HepG2 (cell line): Measurements from ENCODE around the gene AKAP9. TPM values are rescaled to one million over a fixed set of nuclear protein-coding genes. Genes with fewer than 3 reads are reported as not detected.

ENCODE experiments used
- ATAC-seq: fragments of 200-7000 bp; cut with Tn5 transposase; 3 replicates; pipeline ENCODE4 v1.9.1; 2020; ENCODE audit warnings: mild to moderate bottlenecking, moderate library complexity
- BruUV-seq: library from RNA; stranded (reverse); fragments of 400-500 nt; replicated peaks from 2 replicates; lab custom pipeline; 2021; lab: Mats Ljungman, UMichigan
- CTCF ChIA-PET: fragments of 300-600 bp; formaldehyde crosslinking; extraction: SDS; loops from one replicate; lab custom pipeline; 2021; ENCODE audit warnings: low total read pairs, inconsistent platforms, low intra/inter-chr PET ratio; lab: Yijun Ruan, JAX
- POLR2A ChIA-PET: fragments of 350-600 bp; sonication (Branson Sonifier 250); formaldehyde crosslinking; loops from one replicate; lab custom pipeline; 2020; ENCODE audit warnings: antibody characterized with exemption, inconsistent platforms; lab: Yijun Ruan, JAX
- DNase-seq: peaks from one replicate; pipeline ENCODE4 v3.0.0-alpha.2; 2015; ENCODE audit warnings: low spot score
- FAIRE-seq: peaks from 3 replicates; lab custom pipeline; 2011; peaks lifted over from hg19 to GRCh38; lab: Jason Lieb, UNC
- H2AFZ ChIP-seq: one replicate; pipeline ENCODE4 v1.6.1; 2011; ENCODE audit warnings: low read length, inconsistent platforms
- H3K27ac ChIP-seq: fragments of 300-600 bp; 3 replicates; pipeline ENCODE4 v1.8.0; 2011; ENCODE audit warnings: mixed run types, mild to moderate bottlenecking, mixed read lengths, low read length, inconsistent platforms; ENCODE audit not compliant: insufficient read depth; ENCODE audit errors: extremely low read length
- H3K27me3 ChIP-seq, 2 experiments: fragments of 200-600 bp in 1 of 2; 2 replicates in 1 of 2; 3 replicates in 1 of 2; pipeline versions ENCODE4 v1.6.0 to v1.8.0; 2011; ENCODE audit warnings: low read length in 2 of 2, mild to moderate bottlenecking in 2 of 2, moderate library complexity in 2 of 2, inconsistent platforms in 1 of 2; ENCODE audit not compliant: insufficient read depth in 2 of 2, control insufficient read depth in 1 of 2
- H3K36me3 ChIP-seq, 2 experiments: fragments of 200-600 bp in 1 of 2; replicated peaks in 1 of 2; 2 replicates in 1 of 2; 3 replicates in 1 of 2; pipeline versions ENCODE4 v1.5.1 to v1.8.0; 2011; ENCODE audit warnings: low read length in 2 of 2, inconsistent platforms in 1 of 2; ENCODE audit not compliant: insufficient read depth in 2 of 2, control insufficient read depth in 1 of 2
- H3K4me1 ChIP-seq: 2 replicates; pipeline ENCODE4 v1.5.1; 2012; ENCODE audit warnings: low read length, inconsistent platforms; ENCODE audit not compliant: insufficient read depth
- H3K4me2 ChIP-seq: 2 replicates; pipeline ENCODE4 v1.6.0; 2011; ENCODE audit warnings: low read depth, low read length, inconsistent platforms
- H3K4me3 ChIP-seq, 3 experiments: fragments of 200-600 bp in 1 of 3; sonication (generic), shearing (Covaris generic) in 1 of 3; replicated peaks in 1 of 3; 2 replicates each; pipeline ENCODE4 v1.5.1; 2011 to 2016; ENCODE audit warnings: low read length in 3 of 3, inconsistent platforms in 2 of 3, low read depth in 2 of 3, mild to moderate bottlenecking in 2 of 3, control low read depth in 1 of 3, mixed read lengths in 1 of 3; ENCODE audit not compliant: insufficient read depth in 1 of 3
- H3K79me2 ChIP-seq: one replicate; pipeline ENCODE4 v1.6.1; 2011; ENCODE audit warnings: low read length, inconsistent platforms; ENCODE audit not compliant: insufficient read depth
- H3K9ac ChIP-seq: 2 replicates; pipeline ENCODE4 v1.6.0; 2011; ENCODE audit warnings: mild to moderate bottlenecking, low read depth, low read length, inconsistent platforms; ENCODE audit not compliant: insufficient read depth
- H3K9me3 ChIP-seq: 2 replicates; pipeline ENCODE4 v1.5.1; 2012; ENCODE audit warnings: mild to moderate bottlenecking, low read length
- H4K20me1 ChIP-seq: 2 replicates; pipeline ENCODE4 v1.6.0; 2011; ENCODE audit warnings: inconsistent platforms, mild to moderate bottlenecking, low read length, moderate library complexity; ENCODE audit not compliant: insufficient read depth
- GATAD2A ChIP-seq: IDR thresholded peaks from 2 replicates; pipeline ENCODE4 v1.6.1; 2016
- JUN ChIP-seq: sonication (generic); formaldehyde crosslinking; IDR thresholded peaks from 2 replicates; pipeline ENCODE4 v1.4.0; 2020; ENCODE audit warnings: mild to moderate bottlenecking, missing genetic modification reagents
- NCOA2 ChIP-seq: sonication (generic); formaldehyde crosslinking; IDR thresholded peaks from 2 replicates; pipeline ENCODE4 v1.8.0; 2022; ENCODE audit warnings: inconsistent platforms
- NR0B2 ChIP-seq: sonication (generic); formaldehyde crosslinking; IDR thresholded peaks from 2 replicates; pipeline ENCODE4 v1.4.0; 2020; ENCODE audit warnings: mild to moderate bottlenecking, missing genetic modification reagents
- PHF5A ChIP-seq: IDR thresholded peaks from one replicate; pipeline ENCODE4 v1.6.1; 2018; ENCODE audit warnings: low read depth, missing genetic modification reagents; ENCODE audit not compliant: unreplicated experiment
- RNF2 ChIP-seq: fragments of 450-650 bp; conservative IDR thresholded peaks from 2 replicates; pipeline ENCODE4 v1.6.1; 2016; ENCODE audit warnings: low read depth
- TMF1 ChIP-seq: sonication (generic); formaldehyde crosslinking; IDR thresholded peaks from 2 replicates; pipeline ENCODE4 v1.8.1; 2022; ENCODE audit warnings: low read depth, missing genetic modification reagents
- TOE1 ChIP-seq: sonication (generic); formaldehyde crosslinking; IDR thresholded peaks from 2 replicates; pipeline ENCODE4 v1.4.0; 2020; ENCODE audit warnings: mild to moderate bottlenecking, missing genetic modification reagents
- ZBTB20 ChIP-seq: sonication (generic); formaldehyde crosslinking; IDR thresholded peaks from 2 replicates; pipeline ENCODE4 v1.8.1; 2023; ENCODE audit warnings: missing genetic modification reagents, low read depth, mild to moderate bottlenecking, borderline replicate concordance
- ZBTB21 ChIP-seq: sonication (generic); formaldehyde crosslinking; IDR thresholded peaks from 2 replicates; pipeline ENCODE4 v1.4.0; 2020; ENCODE audit warnings: missing genetic modification reagents
- ZC3H4 ChIP-seq: sonication (generic); formaldehyde crosslinking; IDR thresholded peaks from 2 replicates; pipeline ENCODE4 v1.4.0; 2020; ENCODE audit warnings: missing genetic modification reagents, borderline replicate concordance
- ZIK1 ChIP-seq: sonication (generic); formaldehyde crosslinking; IDR thresholded peaks from 2 replicates; pipeline ENCODE4 v1.5.0; 2020; ENCODE audit warnings: mild to moderate bottlenecking, low read depth, missing genetic modification reagents, borderline replicate concordance
- ZNF382 ChIP-seq: sonication (generic); formaldehyde crosslinking; IDR thresholded peaks from 2 replicates; pipeline ENCODE4 v1.5.0; 2020; ENCODE audit warnings: missing genetic modification reagents, mild to moderate bottlenecking, borderline replicate concordance
- ZNF564 ChIP-seq: sonication (generic); formaldehyde crosslinking; IDR thresholded peaks from 2 replicates; pipeline ENCODE4 v1.8.1; 2023; ENCODE audit warnings: mild to moderate bottlenecking, missing genetic modification reagents
- ZNF678 ChIP-seq: sonication (generic); formaldehyde crosslinking; IDR thresholded peaks from 2 replicates; pipeline ENCODE4 v1.4.0; 2020; ENCODE audit warnings: mild to moderate bottlenecking, missing genetic modification reagents
- ZNF782 ChIP-seq: sonication (generic); formaldehyde crosslinking; IDR thresholded peaks from 2 replicates; pipeline ENCODE4 v1.4.0; 2020; ENCODE audit warnings: missing genetic modification reagents, mild to moderate bottlenecking, borderline replicate concordance
- ZNF816 ChIP-seq: sonication (generic); formaldehyde crosslinking; IDR thresholded peaks from 2 replicates; pipeline ENCODE4 v1.8.0; 2022; ENCODE audit warnings: missing genetic modification reagents, mild to moderate bottlenecking, borderline replicate concordance
- WGBS: methylation state at CpG from one replicate; pipeline ENCODE4 v1.1.6; 2017; ENCODE audit warnings: low lambda C conversion rate; 5-methylcytosine and 5-hydroxymethylcytosine counted together
- in situ Hi-C: cut with HindIII; loops from 2 replicates; pipeline ENCODE4 v1.10.0; 2017; ENCODE audit warnings: low pct_unique_long_range_greater_than_20kb; ENCODE audit not compliant: extremely low pct_ligation_motif_present
- intact Hi-C: fragments of 100-400 bp; cut with micrococcal nuclease; formaldehyde crosslinking; loops from one replicate; pipeline ENCODE4 v1.10.0; 2022; ENCODE audit not compliant: unreplicated experiment
- polyA plus RNA-seq, 8 experiments: library from polyadenylated mRNA; depleted of rRNA in 3 of 8; stranded (reverse) in 7 of 8; unstranded in 1 of 8; fragments of >200 nt; fragmentation: Illumina TruSeq in 4 of 8; extraction: Trizol in 4 of 8; gene quantifications; 2 replicates each; pipeline versions ENCODE4 v1.2.1 to v1.2.3, GENCODE V29; 2011 to 2016; ENCODE audit warnings: low read depth in 4 of 8, missing spikeins in 1 of 8, mixed read lengths in 1 of 8; ENCODE audit not compliant: insufficient read depth in 1 of 8
- total RNA-seq, 5 experiments: library from RNA; depleted of rRNA; stranded (reverse); fragments of >200 nt; fragmentation: Illumina TruSeq; extraction: Trizol; gene quantifications; 2 replicates each; pipeline ENCODE4 v1.2.3, GENCODE V29; 2016; ENCODE audit warnings: low read depth in 1 of 5
- TF ChIP-seq, protein P1 (sequence below): IDR thresholded peaks from 2 replicates; pipeline ENCODE4 v1.6.1; 2016; ENCODE audit warnings: missing compliant biosample characterization, missing genetic modification reagents, borderline replicate concordance
- TF ChIP-seq, protein P2 (sequence below): IDR thresholded peaks from 2 replicates; pipeline ENCODE4 v1.6.1; 2016; ENCODE audit warnings: low read depth

AKAP9 gene
- total and polyA plus RNA-seq, 2 of the 13 experiments (the other 11 are each of a cell fraction or from before 2014, with no cell fraction given): 27.6 to 33.1 TPM

DNA sequence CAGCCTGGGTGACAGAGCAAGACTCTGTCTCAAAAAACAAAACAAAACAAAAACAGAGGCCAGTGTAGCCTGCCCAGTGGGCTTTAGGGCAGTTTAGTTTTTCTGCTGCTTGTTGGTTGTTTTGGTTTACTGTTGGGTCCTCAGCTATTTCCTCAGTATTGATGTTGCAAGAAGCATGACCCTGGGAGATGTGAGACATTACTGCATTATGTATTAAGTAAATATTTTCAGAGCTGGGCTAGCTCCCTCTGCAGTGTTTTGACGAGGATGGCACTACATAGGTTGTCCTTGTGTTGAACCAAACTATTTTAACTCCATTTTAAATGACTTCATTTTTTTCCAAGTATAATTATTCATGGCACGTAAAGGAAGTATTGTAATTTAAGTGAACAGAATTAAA is 4.8 kb downstream of the AKAP9 start (continued):
- TF ChIP-seq, protein P1, sequence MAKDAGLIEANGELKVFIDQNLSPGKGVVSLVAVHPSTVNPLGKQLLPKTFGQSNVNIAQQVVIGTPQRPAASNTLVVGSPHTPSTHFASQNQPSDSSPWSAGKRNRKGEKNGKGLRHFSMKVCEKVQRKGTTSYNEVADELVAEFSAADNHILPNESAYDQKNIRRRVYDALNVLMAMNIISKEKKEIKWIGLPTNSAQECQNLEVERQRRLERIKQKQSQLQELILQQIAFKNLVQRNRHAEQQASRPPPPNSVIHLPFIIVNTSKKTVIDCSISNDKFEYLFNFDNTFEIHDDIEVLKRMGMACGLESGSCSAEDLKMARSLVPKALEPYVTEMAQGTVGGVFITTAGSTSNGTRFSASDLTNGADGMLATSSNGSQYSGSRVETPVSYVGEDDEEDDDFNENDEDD (CRISPR knock-in tag): no peak
- peak; percentile 92 for TF ChIP-seq GATAD2A (CRISPR knock-in tag)
- TF ChIP-seq TMF1 (CRISPR knock-in tag): no peak
- TF ChIP-seq ZNF816 (CRISPR knock-in tag): no peak
- TF ChIP-seq ZNF782 (CRISPR knock-in tag): no peak
- TF ChIP-seq, all 625 proteins: peak for 39

DNA sequence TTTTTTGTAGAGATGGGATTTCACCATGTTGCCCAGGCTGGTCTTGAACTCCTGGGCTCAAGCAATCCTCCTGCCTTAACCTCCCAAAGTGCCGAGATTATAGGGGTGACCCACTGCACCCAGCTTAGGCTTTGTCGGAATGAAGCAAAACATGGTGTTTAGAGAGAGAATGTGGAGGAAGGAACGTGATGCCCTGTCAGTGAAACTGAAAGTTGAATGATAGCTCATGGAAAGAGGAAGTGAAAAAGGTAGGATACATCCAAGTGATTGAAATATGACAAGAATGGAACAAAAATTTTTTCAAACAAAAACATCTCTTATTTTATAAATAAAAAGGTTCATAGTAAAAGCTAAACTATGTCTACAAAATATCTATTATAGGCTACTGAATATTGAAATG is 5.9 kb downstream of the AKAP9 start:
- no peak overlapping the region for H3K9ac ChIP-seq
- H3K4me1 ChIP-seq: peaks cover 31% of the 10 kb centered on the region
- no peak overlapping the region for H2AFZ ChIP-seq
- WGBS: 96% methylated on average over 3 of the region's 3 CpGs
- no peak overlapping the region for H3K27ac ChIP-seq
- in situ Hi-C loops (no loop called here), intact Hi-C loops (no loop called here)
- no peaks in the 10 kb centered on the region for H3K9me3 ChIP-seq
- DNase-seq: no peak
- H3K79me2 ChIP-seq: peaks cover 84% of the 10 kb centered on the region
- H3K36me3 ChIP-seq: no peaks in the 10 kb centered on the region; a peak in 1 of 5 replicates
- H3K27me3 ChIP-seq: no peaks in the 10 kb centered on the region; a peak in 1 of 5 replicates
- no peak for ATAC-seq
- no peak for FAIRE-seq
- BruUV-seq: no TSS peak
- CTCF ChIA-PET: no interaction called here
- H3K4me2 ChIP-seq: no peak overlapping the region
- H3K4me3 ChIP-seq: no peak overlapping the region
- peaks cover 37% of the 10 kb centered on the region for H4K20me1 ChIP-seq
- POLR2A ChIA-PET: no interaction called here
- TF ChIP-seq ZNF564 (CRISPR knock-in tag) (no peak), ZBTB20 (CRISPR knock-in tag) (no peak), TOE1 (CRISPR knock-in tag) (no peak), ZNF382 (CRISPR knock-in tag) (no peak), ZBTB21 (CRISPR knock-in tag) (no peak), PHF5A (no peak), JUN (CRISPR knock-in tag) (no peak), ZNF678 (CRISPR knock-in tag) (no peak), NCOA2 (CRISPR knock-in tag) (no peak), ZIK1 (CRISPR knock-in tag) (no peak), NR0B2 (CRISPR knock-in tag) (no peak), ZC3H4 (no peak), RNF2 (no peak)
- TF ChIP-seq, protein P2, sequence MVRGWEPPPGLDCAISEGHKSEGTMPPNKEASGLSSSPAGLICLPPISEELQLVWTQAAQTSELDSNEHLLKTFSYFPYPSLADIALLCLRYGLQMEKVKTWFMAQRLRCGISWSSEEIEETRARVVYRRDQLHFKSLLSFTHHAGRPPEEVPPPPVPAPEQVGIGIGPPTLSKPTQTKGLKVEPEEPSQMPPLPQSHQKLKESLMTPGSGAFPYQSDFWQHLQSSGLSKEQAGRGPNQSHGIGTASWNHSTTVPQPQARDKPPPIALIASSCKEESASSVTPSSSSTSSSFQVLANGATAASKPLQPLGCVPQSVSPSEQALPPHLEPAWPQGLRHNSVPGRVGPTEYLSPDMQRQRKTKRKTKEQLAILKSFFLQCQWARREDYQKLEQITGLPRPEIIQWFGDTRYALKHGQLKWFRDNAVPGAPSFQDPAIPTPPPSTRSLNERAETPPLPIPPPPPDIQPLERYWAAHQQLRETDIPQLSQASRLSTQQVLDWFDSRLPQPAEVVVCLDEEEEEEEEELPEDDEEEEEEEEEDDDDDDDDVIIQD (CRISPR knock-in tag): no peak
